Loucy (cell line): ENCODE data around the gene PRR20G.

ENCODE experiments used
- H2AFZ ChIP-seq: fragments of 200-600 bp; sonication (generic); 2 replicates; pipeline ENCODE4 v1.6.0; 2016; ENCODE audit warnings: antibody characterized with exemption, mild to moderate bottlenecking, low read length, moderate library complexity
- H3F3A ChIP-seq: fragments of 200-600 bp; 2 replicates; pipeline ENCODE4 v1.6.0; 2016; ENCODE audit warnings: antibody characterized with exemption, low read depth, mild to moderate bottlenecking
- H3K27me3 ChIP-seq: fragments of 200-600 bp; sonication (generic); 2 replicates; pipeline ENCODE4 v1.6.1; 2014; ENCODE audit warnings: low read length, mild to moderate bottlenecking; ENCODE audit not compliant: insufficient read depth, poor library complexity, severe bottlenecking
- H3K36me3 ChIP-seq: fragments of 200-600 bp; sonication (generic); 2 replicates; pipeline ENCODE4 v1.6.1; 2016; ENCODE audit warnings: low read length; ENCODE audit not compliant: insufficient read depth
- H3K4me1 ChIP-seq: fragments of 200-600 bp; sonication (generic); 2 replicates; pipeline ENCODE4 v1.5.1; 2014; ENCODE audit warnings: low read length, mild to moderate bottlenecking; ENCODE audit not compliant: insufficient read depth, poor library complexity, severe bottlenecking
- H3K4me2 ChIP-seq: fragments of 200-600 bp; sonication (generic); 2 replicates; pipeline ENCODE4 v1.6.0; 2014; ENCODE audit warnings: antibody characterized with exemption, low read length, low read depth, mild to moderate bottlenecking; ENCODE audit not compliant: poor library complexity, severe bottlenecking
- H3K4me3 ChIP-seq: fragments of 200-600 bp; sonication (generic); 2 replicates; pipeline ENCODE4 v1.5.1; 2014; ENCODE audit warnings: low read length, mild to moderate bottlenecking, mixed read lengths; ENCODE audit not compliant: poor library complexity, severe bottlenecking
- H3K79me2 ChIP-seq: fragments of 200-600 bp; sonication (generic); 2 replicates; pipeline ENCODE4 v1.6.1; 2014; ENCODE audit warnings: low read length; ENCODE audit not compliant: insufficient read depth
- H3K9ac ChIP-seq: fragments of 200-600 bp; sonication (generic); 2 replicates; pipeline ENCODE4 v1.6.0; 2014; ENCODE audit warnings: mild to moderate bottlenecking, low read depth, low read length, moderate library complexity; ENCODE audit not compliant: poor library complexity, severe bottlenecking
- H3K9me2 ChIP-seq: fragments of 200-600 bp; sonication (generic); replicated peaks from 2 replicates; pipeline ENCODE4 v1.6.1; 2016; ENCODE audit warnings: low read depth, low read length, mixed read lengths
- H3K9me3 ChIP-seq: fragments of 200-600 bp; sonication (generic); 2 replicates; pipeline ENCODE4 v1.6.1; 2014; ENCODE audit warnings: mild to moderate bottlenecking, antibody characterized with exemption, low read length, low read depth; ENCODE audit not compliant: insufficient read depth
- H4K20me1 ChIP-seq: fragments of 200-600 bp; sonication (generic); 2 replicates; pipeline ENCODE4 v1.6.0; 2014; ENCODE audit warnings: antibody characterized with exemption, low read length, mild to moderate bottlenecking; ENCODE audit not compliant: insufficient read depth, poor library complexity, severe bottlenecking
- EZH2phosphoT487 ChIP-seq: fragments of 200-600 bp; IDR thresholded peaks from 2 replicates; pipeline ENCODE4 v1.6.1; 2018; ENCODE audit warnings: antibody characterized with exemption, mild to moderate bottlenecking, moderate library complexity, borderline replicate concordance
- TF ChIP-seq, protein P1 (sequence below): fragments of 200-600 bp; sonication (generic); conservative IDR thresholded peaks from 2 replicates; pipeline ENCODE4 v1.5.1; 2014; ENCODE audit warnings: mild to moderate bottlenecking, antibody characterized with exemption, low read length

PRR20G gene

GRCh38 chr3:127288343-127288742, 497 bp upstream of the PRR20G start:
- Histone ChIP-seq H3K79me2 (no peaks in the 10 kb centered on the region), H3K4me3 (no peak overlapping the region), H4K20me1 (no peaks in the 10 kb centered on the region), H3K9me3 (no peaks in the 10 kb centered on the region), H3K9me2 (no peaks in the 10 kb centered on the region), H3K36me3 (no peaks in the 10 kb centered on the region), H3K9ac (no peak overlapping the region), H3K27me3 (no peaks in the 10 kb centered on the region), H3K4me1 (no peaks in the 10 kb centered on the region), H3F3A (no peaks in the 10 kb centered on the region), H3K4me2 (no peak overlapping the region), H2AFZ (no peak overlapping the region)
- TF ChIP-seq, protein P1, sequence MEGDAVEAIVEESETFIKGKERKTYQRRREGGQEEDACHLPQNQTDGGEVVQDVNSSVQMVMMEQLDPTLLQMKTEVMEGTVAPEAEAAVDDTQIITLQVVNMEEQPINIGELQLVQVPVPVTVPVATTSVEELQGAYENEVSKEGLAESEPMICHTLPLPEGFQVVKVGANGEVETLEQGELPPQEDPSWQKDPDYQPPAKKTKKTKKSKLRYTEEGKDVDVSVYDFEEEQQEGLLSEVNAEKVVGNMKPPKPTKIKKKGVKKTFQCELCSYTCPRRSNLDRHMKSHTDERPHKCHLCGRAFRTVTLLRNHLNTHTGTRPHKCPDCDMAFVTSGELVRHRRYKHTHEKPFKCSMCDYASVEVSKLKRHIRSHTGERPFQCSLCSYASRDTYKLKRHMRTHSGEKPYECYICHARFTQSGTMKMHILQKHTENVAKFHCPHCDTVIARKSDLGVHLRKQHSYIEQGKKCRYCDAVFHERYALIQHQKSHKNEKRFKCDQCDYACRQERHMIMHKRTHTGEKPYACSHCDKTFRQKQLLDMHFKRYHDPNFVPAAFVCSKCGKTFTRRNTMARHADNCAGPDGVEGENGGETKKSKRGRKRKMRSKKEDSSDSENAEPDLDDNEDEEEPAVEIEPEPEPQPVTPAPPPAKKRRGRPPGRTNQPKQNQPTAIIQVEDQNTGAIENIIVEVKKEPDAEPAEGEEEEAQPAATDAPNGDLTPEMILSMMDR, result no peak
- TF ChIP-seq EZH2phosphoT487, result no peak

- TF ChIP-seq EZH2phosphoT487, result no peak
- TF ChIP-seq, protein P1, result no peak
- Histone ChIP-seq H3K4me1 (no peaks in the 10 kb centered on the region), H3K27me3 (no peaks in the 10 kb centered on the region), H2AFZ (no peak overlapping the region), H3K9me3 (no peaks in the 10 kb centered on the region), H4K20me1 (no peaks in the 10 kb centered on the region), H3K9ac (no peak overlapping the region), H3K79me2 (no peaks in the 10 kb centered on the region), H3K9me2 (no peaks in the 10 kb centered on the region), H3K36me3 (no peaks in the 10 kb centered on the region), H3K4me2 (no peak overlapping the region), H3F3A (no peaks in the 10 kb centered on the region), H3K4me3 (no peak overlapping the region)
Measured at GRCh38 chr3:127286571-127287140, 1.2 kb downstream of the PRR20G start.

GRCh38 chr3:127284258-127284657, 3.6 kb downstream of the PRR20G start:
- H3F3A ChIP-seq, result no peaks in the 10 kb centered on the region
- H3K4me2 ChIP-seq, result no peak overlapping the region
- no peaks in the 10 kb centered on the region for H3K4me1 ChIP-seq
- TF ChIP-seq, protein P1, result no peak
- no peak for TF ChIP-seq EZH2phosphoT487
- H4K20me1 ChIP-seq, result no peaks in the 10 kb centered on the region
- no peaks in the 10 kb centered on the region for H3K36me3 ChIP-seq
- H3K9me2 ChIP-seq, result no peaks in the 10 kb centered on the region
- no peak overlapping the region for H2AFZ ChIP-seq
- no peak overlapping the region for H3K4me3 ChIP-seq
- no peaks in the 10 kb centered on the region for H3K9me3 ChIP-seq
- H3K9ac ChIP-seq, result no peak overlapping the region
- H3K27me3 ChIP-seq, result no peaks in the 10 kb centered on the region
- H3K79me2 ChIP-seq, result no peaks in the 10 kb centered on the region
